ENCODE measurements around the gene BRMS1. TPM values are rescaled to one million over a fixed set of nuclear protein-coding genes. Genes with fewer than 3 reads are reported as not detected.
A peak's percentile ranks its signal among the peaks of the same experiment; 100 is the strongest.

Gene BRMS1
- total RNA-seq, 1 experiment from 2014 or later: 32.0 TPM

DNA sequence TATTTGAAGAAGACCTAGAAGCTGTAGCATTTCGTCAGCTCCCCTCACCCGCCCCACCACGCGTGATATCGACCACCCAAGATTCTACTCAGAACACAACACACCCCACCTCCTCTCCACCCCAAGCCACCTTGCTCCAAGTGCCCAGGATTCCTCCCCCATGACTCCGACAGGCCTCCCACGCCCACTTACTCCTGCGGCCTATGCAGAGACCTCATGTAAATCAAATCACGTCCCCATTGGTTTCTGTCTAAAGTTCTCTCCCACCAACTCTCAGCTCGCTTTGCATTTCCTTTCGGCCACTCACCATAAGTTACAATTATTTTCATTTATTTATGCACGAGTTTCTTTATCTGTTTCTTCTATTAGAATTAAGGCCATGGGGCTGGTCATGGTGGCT lies 42.2 kb downstream of the BRMS1 start:
- H3K4me2 ChIP-seq (ENCODE audit: low read depth, low read length, poor library complexity, severe bottlenecking): no peak overlapping the region
- H3K9ac ChIP-seq (ENCODE audit: low read length): no peak overlapping the region
- no peaks in the 10 kb centered on the region for H3K27me3 ChIP-seq (ENCODE audit: low read length)
- no peak overlapping the region for H2AFZ ChIP-seq (ENCODE audit: low read length)
- H3K27ac ChIP-seq (ENCODE audit: low read length): no peak overlapping the region
- no peaks in the 10 kb centered on the region for H4K20me1 ChIP-seq (ENCODE audit: insufficient read depth, low read depth, low read length)
- no peaks in the 10 kb centered on the region for H3K79me2 ChIP-seq (ENCODE audit: low read length)
- H3K4me3 ChIP-seq (ENCODE audit: low read length): no peak overlapping the region
- H3K4me1 ChIP-seq (ENCODE audit: low read length): peaks cover 5% of the 10 kb centered on the region
- H3K9me2 ChIP-seq (replicated peaks; ENCODE audit: insufficient read depth, low read length): no peaks in the 10 kb centered on the region
- H3K9me3 ChIP-seq (ENCODE audit: low read length): no peaks in the 10 kb centered on the region
- peak; percentile 55 for DNase-seq
- no peaks in the 10 kb centered on the region for H3K36me3 ChIP-seq (ENCODE audit: insufficient read depth, low read length)

DNA sequence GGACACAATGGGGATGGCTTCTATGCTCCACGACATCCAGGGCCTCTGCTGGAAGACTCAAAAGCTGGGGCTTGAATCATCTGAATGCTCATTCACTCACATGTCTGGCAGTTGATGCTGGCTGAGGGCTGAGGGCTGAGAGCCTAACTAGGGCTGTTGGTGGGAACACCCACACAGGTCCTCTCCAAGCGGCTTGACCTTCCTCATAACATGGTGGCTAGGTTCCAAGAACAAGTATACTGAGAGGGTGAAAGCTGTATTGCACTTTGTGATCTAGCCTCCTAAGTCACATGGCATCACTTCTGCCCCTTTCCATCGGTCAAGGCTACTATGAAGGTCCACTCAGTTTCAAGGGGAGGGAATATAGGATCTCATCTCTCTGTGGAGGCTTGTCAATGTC lies 45.7 kb downstream of the BRMS1 start:
- no peak overlapping the region for H3K4me2 ChIP-seq (ENCODE audit: low read depth, low read length, poor library complexity, severe bottlenecking)
- no peak overlapping the region for H3K4me3 ChIP-seq (ENCODE audit: low read length)
- peaks cover 5% of the 10 kb centered on the region for H3K4me1 ChIP-seq (ENCODE audit: low read length)
- H2AFZ ChIP-seq (ENCODE audit: low read length): no peak overlapping the region
- H3K79me2 ChIP-seq (ENCODE audit: low read length): no peaks in the 10 kb centered on the region
- H3K27me3 ChIP-seq (ENCODE audit: low read length): no peaks in the 10 kb centered on the region
- H3K9me2 ChIP-seq (replicated peaks; ENCODE audit: insufficient read depth, low read length): no peaks in the 10 kb centered on the region
- H4K20me1 ChIP-seq (ENCODE audit: insufficient read depth, low read depth, low read length): no peaks in the 10 kb centered on the region
- H3K9me3 ChIP-seq (ENCODE audit: low read length): no peaks in the 10 kb centered on the region
- no peaks in the 10 kb centered on the region for H3K36me3 ChIP-seq (ENCODE audit: insufficient read depth, low read length)
- no peak for DNase-seq
- no peak overlapping the region for H3K27ac ChIP-seq (ENCODE audit: low read length)
- H3K9ac ChIP-seq (ENCODE audit: low read length): no peak overlapping the region

DNA sequence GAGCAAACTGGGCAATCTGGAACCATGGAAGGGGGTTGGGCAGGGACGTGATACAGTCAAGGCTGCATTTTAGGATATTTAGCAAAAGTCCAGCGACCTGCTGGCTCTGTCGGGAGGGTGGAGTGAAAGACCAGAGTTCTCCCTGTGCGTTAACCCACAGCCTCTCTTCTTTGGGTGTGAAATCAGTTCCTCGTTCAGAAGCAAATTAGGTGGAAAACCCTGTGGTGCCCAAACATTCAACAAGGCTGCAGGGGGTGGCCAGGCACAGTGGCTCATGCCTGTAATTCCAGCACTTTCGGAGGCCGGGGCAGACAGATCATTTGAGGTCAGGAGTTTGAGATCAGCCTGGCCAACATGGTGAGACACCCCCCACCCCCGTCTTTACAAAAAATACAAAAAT lies 47.3 kb downstream of the BRMS1 start:
- H3K4me2 ChIP-seq (ENCODE audit: low read depth, low read length, poor library complexity, severe bottlenecking): no peak overlapping the region
- DNase-seq: no peak
- no peaks in the 10 kb centered on the region for H3K9me3 ChIP-seq (ENCODE audit: low read length)
- H3K79me2 ChIP-seq (ENCODE audit: low read length): no peaks in the 10 kb centered on the region
- no peaks in the 10 kb centered on the region for H4K20me1 ChIP-seq (ENCODE audit: insufficient read depth, low read depth, low read length)
- peaks cover 2% of the 10 kb centered on the region for H3K4me1 ChIP-seq (ENCODE audit: low read length)
- H3K36me3 ChIP-seq (ENCODE audit: insufficient read depth, low read length): no peaks in the 10 kb centered on the region
- H3K4me3 ChIP-seq (ENCODE audit: low read length): no peak overlapping the region
- no peaks in the 10 kb centered on the region for H3K27me3 ChIP-seq (ENCODE audit: low read length)
- H3K9ac ChIP-seq (ENCODE audit: low read length): no peak overlapping the region
- H2AFZ ChIP-seq (ENCODE audit: low read length): no peak overlapping the region
- H3K27ac ChIP-seq (ENCODE audit: low read length): no peak overlapping the region
- H3K9me2 ChIP-seq (replicated peaks; ENCODE audit: insufficient read depth, low read length): no peaks in the 10 kb centered on the region

DNA sequence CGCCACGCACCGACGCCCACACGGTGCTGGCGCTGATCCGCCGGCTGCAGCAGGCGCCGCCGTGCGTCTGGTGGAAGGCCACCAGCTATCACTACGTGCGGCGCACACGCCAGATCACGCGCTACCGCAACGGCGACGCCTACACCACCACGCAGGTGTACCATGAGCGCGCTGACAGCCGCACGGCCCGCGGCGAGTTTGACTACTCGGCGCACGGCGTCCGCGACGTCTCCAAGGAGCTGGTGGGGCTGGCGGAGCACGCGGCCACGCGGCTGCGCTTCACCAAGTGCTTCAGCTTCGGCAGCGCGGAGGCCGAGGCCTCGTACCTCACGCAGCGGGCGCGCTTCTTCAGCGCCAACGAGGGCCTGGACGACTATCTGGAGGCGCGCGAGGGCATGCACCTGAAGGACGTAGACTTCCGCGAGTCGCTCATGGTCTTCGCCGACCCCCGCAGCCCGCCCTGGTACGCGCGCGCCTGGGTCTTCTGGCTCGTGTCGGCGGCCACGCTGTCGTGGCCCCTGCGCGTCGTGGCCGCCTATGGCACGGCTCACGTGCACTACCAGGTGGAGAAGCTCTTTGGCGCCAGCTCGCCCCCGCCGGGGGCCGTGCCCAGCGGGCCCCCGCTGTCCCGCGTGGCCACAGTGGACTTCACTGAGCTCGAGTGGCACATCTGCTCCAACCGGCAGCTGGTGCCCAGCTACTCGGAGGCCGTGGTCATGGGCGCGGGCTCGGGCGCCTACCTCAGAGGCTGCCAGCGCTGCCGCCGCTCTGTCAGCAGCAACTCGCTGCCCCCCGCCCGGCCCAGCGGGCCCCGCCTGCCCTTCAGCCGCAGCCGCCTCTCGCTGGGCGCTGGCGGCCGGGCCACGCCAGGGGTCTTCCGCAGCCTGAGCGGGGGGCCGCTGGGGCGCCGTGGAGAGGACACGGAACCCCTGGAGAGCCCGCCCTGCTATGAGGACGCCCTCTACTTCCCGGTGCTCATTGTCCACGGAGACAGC lies 50.0 kb downstream of the BRMS1 start:
- Histone ChIP-seq H3K9me3 (ENCODE audit: low read length) (no peaks in the 10 kb centered on the region), H3K36me3 (ENCODE audit: insufficient read depth, low read length) (no peaks in the 10 kb centered on the region), H3K4me3 (ENCODE audit: low read length) (no peak overlapping the region), H4K20me1 (ENCODE audit: insufficient read depth, low read depth, low read length) (no peaks in the 10 kb centered on the region), H3K9me2 (replicated peaks; ENCODE audit: insufficient read depth, low read length) (no peaks in the 10 kb centered on the region), H3K27me3 (ENCODE audit: low read length) (no peaks in the 10 kb centered on the region), H3K79me2 (ENCODE audit: low read length) (no peaks in the 10 kb centered on the region), H2AFZ (ENCODE audit: low read length) (no peak overlapping the region), H3K9ac (ENCODE audit: low read length) (no peak overlapping the region), H3K27ac (ENCODE audit: low read length) (no peak overlapping the region), H3K4me2 (ENCODE audit: low read depth, low read length, poor library complexity, severe bottlenecking) (no peak overlapping the region), H3K4me1 (ENCODE audit: low read length) (peaks cover 7% of the 10 kb centered on the region)
- DNase-seq: no peak

DNA sequence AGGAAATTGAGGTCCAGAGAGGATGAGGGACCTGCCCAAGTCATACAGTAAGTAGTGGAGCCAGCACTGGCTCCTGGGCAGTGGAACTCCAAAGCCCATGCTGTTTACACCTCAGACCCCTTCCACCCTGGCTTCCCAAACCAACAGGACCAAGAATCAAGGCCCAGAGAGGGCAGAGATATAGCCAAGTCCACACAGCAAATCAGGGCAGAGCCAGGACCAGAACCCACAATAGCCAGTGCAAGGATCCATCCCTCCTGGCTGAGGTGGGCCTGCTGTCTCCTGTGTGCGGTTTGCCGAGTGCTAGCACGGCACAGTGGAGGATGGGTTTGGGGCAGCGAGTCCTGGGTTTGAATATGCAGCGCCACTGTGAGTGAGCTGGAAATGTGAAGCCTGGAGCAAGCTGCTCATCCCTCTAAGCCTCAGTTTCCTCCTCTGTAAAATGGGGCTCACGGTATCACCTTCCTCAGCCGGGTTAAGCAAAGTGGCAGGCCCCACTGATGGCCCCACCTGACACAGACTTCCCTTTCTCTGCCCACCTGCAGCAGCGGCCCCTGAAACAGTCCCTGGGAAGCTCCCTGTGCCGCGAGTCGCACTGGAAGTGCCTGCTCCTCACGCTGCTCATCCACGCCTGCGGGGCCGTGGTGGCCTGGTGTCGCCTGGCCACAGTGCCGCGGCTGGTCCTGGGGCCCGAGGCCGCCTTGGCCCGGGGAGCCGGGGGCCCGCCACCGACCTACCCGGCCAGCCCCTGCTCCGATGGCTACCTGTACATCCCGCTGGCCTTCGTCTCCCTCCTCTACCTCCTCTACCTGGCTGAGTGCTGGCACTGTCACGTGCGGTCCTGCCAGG lies 50.9 kb downstream of the BRMS1 start:
- Histone ChIP-seq H3K9me2 (replicated peaks; ENCODE audit: insufficient read depth, low read length) (no peaks in the 10 kb centered on the region), H3K4me2 (ENCODE audit: low read depth, low read length, poor library complexity, severe bottlenecking) (no peak overlapping the region)

DNA sequence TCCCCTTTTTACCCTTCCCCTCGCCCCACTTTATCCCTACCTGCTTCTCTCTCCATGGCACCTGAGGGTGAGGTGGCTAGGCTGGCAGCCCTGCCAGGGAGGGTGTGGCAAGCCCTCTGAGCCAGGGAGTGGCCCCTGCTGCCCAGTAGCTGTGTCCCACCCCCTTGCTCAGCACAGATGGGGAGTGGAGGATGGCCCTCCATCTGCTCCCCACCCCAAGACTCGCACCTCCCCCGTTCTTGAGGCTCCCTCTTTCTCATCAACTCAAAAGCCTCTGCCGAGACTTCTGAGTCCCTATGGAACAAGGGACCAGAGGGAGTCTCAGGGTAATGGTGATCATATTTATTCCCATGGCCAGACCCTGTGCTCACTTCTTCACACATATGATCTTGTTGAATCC lies 51.6 kb downstream of the BRMS1 start:
- H3K4me2 ChIP-seq (ENCODE audit: low read depth, low read length, poor library complexity, severe bottlenecking): no peak overlapping the region
- DNase-seq: no peak
- no peaks in the 10 kb centered on the region for H3K27me3 ChIP-seq (ENCODE audit: low read length)
- no peak overlapping the region for H3K4me3 ChIP-seq (ENCODE audit: low read length)
- H4K20me1 ChIP-seq (ENCODE audit: insufficient read depth, low read depth, low read length): no peaks in the 10 kb centered on the region
- no peak overlapping the region for H3K27ac ChIP-seq (ENCODE audit: low read length)
- no peaks in the 10 kb centered on the region for H3K9me3 ChIP-seq (ENCODE audit: low read length)
- peaks cover 11% of the 10 kb centered on the region for H3K4me1 ChIP-seq (ENCODE audit: low read length)
- no peak overlapping the region for H2AFZ ChIP-seq (ENCODE audit: low read length)
- no peaks in the 10 kb centered on the region for H3K36me3 ChIP-seq (ENCODE audit: insufficient read depth, low read length)
- no peaks in the 10 kb centered on the region for H3K9me2 ChIP-seq (replicated peaks; ENCODE audit: insufficient read depth, low read length)
- H3K79me2 ChIP-seq (ENCODE audit: low read length): peaks cover 4% of the 10 kb centered on the region
- H3K9ac ChIP-seq (ENCODE audit: low read length): no peak overlapping the region

More for the DNA sequence above, 50.9 kb downstream of the BRMS1 start:
- no peak overlapping the region for H3K4me3 ChIP-seq (ENCODE audit: low read length)
- H3K27me3 ChIP-seq (ENCODE audit: low read length): no peaks in the 10 kb centered on the region
- no peaks in the 10 kb centered on the region for H3K9me3 ChIP-seq (ENCODE audit: low read length)
- H3K9ac ChIP-seq (ENCODE audit: low read length): no peak overlapping the region
- H3K79me2 ChIP-seq (ENCODE audit: low read length): no peaks in the 10 kb centered on the region
- no peak overlapping the region for H3K27ac ChIP-seq (ENCODE audit: low read length)
- no peak overlapping the region for H2AFZ ChIP-seq (ENCODE audit: low read length)
- H4K20me1 ChIP-seq (ENCODE audit: insufficient read depth, low read depth, low read length): no peaks in the 10 kb centered on the region
- H3K36me3 ChIP-seq (ENCODE audit: insufficient read depth, low read length): no peaks in the 10 kb centered on the region
- DNase-seq: no peak
- peaks cover 11% of the 10 kb centered on the region for H3K4me1 ChIP-seq (ENCODE audit: low read length)

DNA sequence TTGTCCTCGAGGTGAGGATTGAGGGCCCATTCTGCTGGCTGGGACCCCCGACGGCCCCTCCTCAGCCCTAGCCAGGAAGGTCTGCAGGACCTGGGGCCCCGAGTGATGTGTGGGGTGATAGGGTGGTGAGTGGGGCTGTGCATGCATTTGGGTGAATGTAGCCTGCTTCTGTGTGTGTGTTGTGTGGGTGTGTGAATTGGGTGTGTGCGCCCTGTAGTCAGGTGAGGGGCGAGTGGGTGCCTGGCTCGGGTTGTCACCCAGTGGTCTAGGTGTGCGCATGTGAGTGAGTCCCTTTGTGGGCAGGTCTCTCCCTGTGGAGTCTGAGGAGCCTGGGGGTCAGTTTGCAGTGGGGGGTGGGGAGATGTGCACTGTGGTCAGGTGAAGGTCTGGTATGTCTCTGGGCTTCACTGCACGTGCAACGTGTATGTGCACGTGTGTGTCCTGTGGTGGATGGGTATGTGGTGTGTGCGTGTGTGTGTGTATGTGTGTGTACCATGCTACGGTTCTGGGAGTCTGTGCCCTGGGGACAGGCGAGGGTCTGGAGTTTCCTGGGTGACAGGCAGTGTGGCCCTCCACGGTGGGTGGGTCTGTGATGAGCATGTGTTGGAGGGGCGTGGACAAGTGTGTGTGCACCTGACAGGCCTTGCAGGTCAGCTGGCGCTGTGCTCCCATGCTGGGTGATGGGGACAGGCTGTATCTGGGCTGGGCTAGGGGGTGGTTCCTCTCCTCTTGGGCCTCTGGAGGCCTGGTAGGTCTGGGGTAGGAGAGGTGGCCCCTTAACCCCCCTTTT lies 52.2 kb downstream of the BRMS1 start:
- Histone ChIP-seq H3K27ac (ENCODE audit: low read length) (no peak overlapping the region), H3K9me3 (ENCODE audit: low read length) (no peaks in the 10 kb centered on the region), H3K4me2 (ENCODE audit: low read depth, low read length, poor library complexity, severe bottlenecking) (no peak overlapping the region), H3K9ac (ENCODE audit: low read length) (no peak overlapping the region), H3K79me2 (ENCODE audit: low read length) (peaks cover 10% of the 10 kb centered on the region), H3K9me2 (replicated peaks; ENCODE audit: insufficient read depth, low read length) (no peaks in the 10 kb centered on the region), H2AFZ (ENCODE audit: low read length) (no peak overlapping the region), H3K4me1 (ENCODE audit: low read length) (peaks cover 18% of the 10 kb centered on the region), H3K36me3 (ENCODE audit: insufficient read depth, low read length) (no peaks in the 10 kb centered on the region), H3K27me3 (ENCODE audit: low read length) (no peaks in the 10 kb centered on the region), H4K20me1 (ENCODE audit: insufficient read depth, low read depth, low read length) (0 out of 2 replicates have a peak, but pooled peaks cover 3% of the 10 kb centered on the region), H3K4me3 (ENCODE audit: low read length) (no peak overlapping the region)
- no peak for DNase-seq
